Measurements from ENCODE around the gene AKAIN1.

Gene AKAIN1

GRCh38 chr18:5196253-5197031 is 615 bp downstream of the AKAIN1 start:
- H3K36me3 ChIP-seq (ENCODE audit: insufficient read depth, low read length): no peaks in the 10 kb centered on the region
- no peaks in the 10 kb centered on the region for H3K4me1 ChIP-seq (ENCODE audit: control insufficient read depth, insufficient read depth, low read length)
- H3K4me3 ChIP-seq (ENCODE audit: low read length): no peak overlapping the region
- peaks cover 4% of the 10 kb centered on the region for H3K27me3 ChIP-seq (ENCODE audit: control insufficient read depth, insufficient read depth, low read length)
- no peak overlapping the region for H3K4me2 ChIP-seq (ENCODE audit: low read length)
- no peak overlapping the region for H3K9ac ChIP-seq (ENCODE audit: low read depth, low read length)
- H3K9me3 ChIP-seq (replicated peaks; ENCODE audit: low read length): no peaks in the 10 kb centered on the region

GRCh38 chr18:5195656-5196055 is 1.4 kb downstream of the AKAIN1 start:
- H3K36me3 ChIP-seq (ENCODE audit: insufficient read depth, low read length): no peaks in the 10 kb centered on the region
- H3K4me2 ChIP-seq (ENCODE audit: low read length): no peak overlapping the region
- peaks cover 4% of the 10 kb centered on the region for H3K27me3 ChIP-seq (ENCODE audit: control insufficient read depth, insufficient read depth, low read length)
- H3K9me3 ChIP-seq (replicated peaks; ENCODE audit: low read length): no peaks in the 10 kb centered on the region
- no peaks in the 10 kb centered on the region for H3K4me1 ChIP-seq (ENCODE audit: control insufficient read depth, insufficient read depth, low read length)
- no peak overlapping the region for H3K9ac ChIP-seq (ENCODE audit: low read depth, low read length)
- H3K4me3 ChIP-seq (ENCODE audit: low read length): no peak overlapping the region

GRCh38 chr18:5180254-5180653 is 16.8 kb downstream of the AKAIN1 start:
- H3K4me2 ChIP-seq (ENCODE audit: low read length): no peak overlapping the region
- H3K9ac ChIP-seq (ENCODE audit: low read depth, low read length): no peak overlapping the region
- no peak overlapping the region for H3K4me3 ChIP-seq (ENCODE audit: low read length)
- H3K4me1 ChIP-seq (ENCODE audit: control insufficient read depth, insufficient read depth, low read length): no peaks in the 10 kb centered on the region
- no peaks in the 10 kb centered on the region for H3K36me3 ChIP-seq (ENCODE audit: insufficient read depth, low read length)
- peaks cover 5% of the 10 kb centered on the region for H3K9me3 ChIP-seq (replicated peaks; ENCODE audit: low read length)
- no peaks in the 10 kb centered on the region for H3K27me3 ChIP-seq (ENCODE audit: control insufficient read depth, insufficient read depth, low read length)

GRCh38 chr18:5178519-5178918 is 18.5 kb downstream of the AKAIN1 start:
- H3K27me3 ChIP-seq (ENCODE audit: control insufficient read depth, insufficient read depth, low read length): no peaks in the 10 kb centered on the region
- H3K9me3 ChIP-seq (replicated peaks; ENCODE audit: low read length): peaks cover 12% of the 10 kb centered on the region
- no peak overlapping the region for H3K4me3 ChIP-seq (ENCODE audit: low read length)
- no peaks in the 10 kb centered on the region for H3K36me3 ChIP-seq (ENCODE audit: insufficient read depth, low read length)
- H3K4me1 ChIP-seq (ENCODE audit: control insufficient read depth, insufficient read depth, low read length): no peaks in the 10 kb centered on the region
- H3K9ac ChIP-seq (ENCODE audit: low read depth, low read length): no peak overlapping the region
- H3K4me2 ChIP-seq (ENCODE audit: low read length): no peak overlapping the region

GRCh38 chr18:5175378-5175777 is 21.7 kb downstream of the AKAIN1 start:
- no peak overlapping the region for H3K4me2 ChIP-seq (ENCODE audit: low read length)
- no peak overlapping the region for H3K9ac ChIP-seq (ENCODE audit: low read depth, low read length)
- no peaks in the 10 kb centered on the region for H3K36me3 ChIP-seq (ENCODE audit: insufficient read depth, low read length)
- H3K4me3 ChIP-seq (ENCODE audit: low read length): no peak overlapping the region
- H3K27me3 ChIP-seq (ENCODE audit: control insufficient read depth, insufficient read depth, low read length): no peaks in the 10 kb centered on the region
- peaks cover 12% of the 10 kb centered on the region for H3K9me3 ChIP-seq (replicated peaks; ENCODE audit: low read length)
- no peaks in the 10 kb centered on the region for H3K4me1 ChIP-seq (ENCODE audit: control insufficient read depth, insufficient read depth, low read length)

- H3K9me3 ChIP-seq (replicated peaks; ENCODE audit: low read length): peaks cover 7% of the 10 kb centered on the region
- no peaks in the 10 kb centered on the region for H3K27me3 ChIP-seq (ENCODE audit: control insufficient read depth, insufficient read depth, low read length)
- no peak overlapping the region for H3K9ac ChIP-seq (ENCODE audit: low read depth, low read length)
- no peaks in the 10 kb centered on the region for H3K4me1 ChIP-seq (ENCODE audit: control insufficient read depth, insufficient read depth, low read length)
- H3K4me2 ChIP-seq (ENCODE audit: low read length): no peak overlapping the region
- H3K4me3 ChIP-seq (ENCODE audit: low read length): no peak overlapping the region
- no peaks in the 10 kb centered on the region for H3K36me3 ChIP-seq (ENCODE audit: insufficient read depth, low read length)
Observed at GRCh38 chr18:5173646-5174045, 23.4 kb downstream of the AKAIN1 start.

GRCh38 chr18:5173236-5173635 is 23.8 kb downstream of the AKAIN1 start:
- H3K4me1 ChIP-seq (ENCODE audit: control insufficient read depth, insufficient read depth, low read length): no peaks in the 10 kb centered on the region
- no peak overlapping the region for H3K4me3 ChIP-seq (ENCODE audit: low read length)
- H3K4me2 ChIP-seq (ENCODE audit: low read length): no peak overlapping the region
- H3K36me3 ChIP-seq (ENCODE audit: insufficient read depth, low read length): no peaks in the 10 kb centered on the region
- H3K9ac ChIP-seq (ENCODE audit: low read depth, low read length): no peak overlapping the region
- peaks cover 7% of the 10 kb centered on the region for H3K9me3 ChIP-seq (replicated peaks; ENCODE audit: low read length)
- no peaks in the 10 kb centered on the region for H3K27me3 ChIP-seq (ENCODE audit: control insufficient read depth, insufficient read depth, low read length)

GRCh38 chr18:5167831-5168230 is 29.2 kb downstream of the AKAIN1 start:
- no peaks in the 10 kb centered on the region for H3K9me3 ChIP-seq (replicated peaks; ENCODE audit: low read length)
- no peak overlapping the region for H3K9ac ChIP-seq (ENCODE audit: low read depth, low read length)
- no peak overlapping the region for H3K4me2 ChIP-seq (ENCODE audit: low read length)
- no peaks in the 10 kb centered on the region for H3K36me3 ChIP-seq (ENCODE audit: insufficient read depth, low read length)
- H3K4me1 ChIP-seq (ENCODE audit: control insufficient read depth, insufficient read depth, low read length): no peaks in the 10 kb centered on the region
- H3K27me3 ChIP-seq (ENCODE audit: control insufficient read depth, insufficient read depth, low read length): no peaks in the 10 kb centered on the region
- no peak overlapping the region for H3K4me3 ChIP-seq (ENCODE audit: low read length)

- no peak overlapping the region for H3K4me2 ChIP-seq (ENCODE audit: low read length)
- no peak overlapping the region for H3K9ac ChIP-seq (ENCODE audit: low read depth, low read length)
- no peaks in the 10 kb centered on the region for H3K27me3 ChIP-seq (ENCODE audit: control insufficient read depth, insufficient read depth, low read length)
- no peaks in the 10 kb centered on the region for H3K4me1 ChIP-seq (ENCODE audit: control insufficient read depth, insufficient read depth, low read length)
- H3K4me3 ChIP-seq (ENCODE audit: low read length): no peak overlapping the region
- no peaks in the 10 kb centered on the region for H3K36me3 ChIP-seq (ENCODE audit: insufficient read depth, low read length)
- no peaks in the 10 kb centered on the region for H3K9me3 ChIP-seq (replicated peaks; ENCODE audit: low read length)
Observed at GRCh38 chr18:5166606-5167280, 30.3 kb downstream of the AKAIN1 start.

GRCh38 chr18:5164903-5165302 is 32.2 kb downstream of the AKAIN1 start:
- no peak overlapping the region for H3K4me3 ChIP-seq (ENCODE audit: low read length)
- H3K4me1 ChIP-seq (ENCODE audit: control insufficient read depth, insufficient read depth, low read length): no peaks in the 10 kb centered on the region
- no peaks in the 10 kb centered on the region for H3K9me3 ChIP-seq (replicated peaks; ENCODE audit: low read length)
- H3K36me3 ChIP-seq (ENCODE audit: insufficient read depth, low read length): no peaks in the 10 kb centered on the region
- H3K9ac ChIP-seq (ENCODE audit: low read depth, low read length): no peak overlapping the region
- H3K27me3 ChIP-seq (ENCODE audit: control insufficient read depth, insufficient read depth, low read length): no peaks in the 10 kb centered on the region
- H3K4me2 ChIP-seq (ENCODE audit: low read length): no peak overlapping the region

GRCh38 chr18:5162111-5162510 is 34.9 kb downstream of the AKAIN1 start:
- H3K4me2 ChIP-seq (ENCODE audit: low read length): no peak overlapping the region
- no peaks in the 10 kb centered on the region for H3K4me1 ChIP-seq (ENCODE audit: control insufficient read depth, insufficient read depth, low read length)
- no peaks in the 10 kb centered on the region for H3K9me3 ChIP-seq (replicated peaks; ENCODE audit: low read length)
- H3K4me3 ChIP-seq (ENCODE audit: low read length): no peak overlapping the region
- no peaks in the 10 kb centered on the region for H3K27me3 ChIP-seq (ENCODE audit: control insufficient read depth, insufficient read depth, low read length)
- H3K9ac ChIP-seq (ENCODE audit: low read depth, low read length): no peak overlapping the region
- H3K36me3 ChIP-seq (ENCODE audit: insufficient read depth, low read length): no peaks in the 10 kb centered on the region

- no peaks in the 10 kb centered on the region for H3K9me3 ChIP-seq (replicated peaks; ENCODE audit: low read length)
- no peak overlapping the region for H3K9ac ChIP-seq (ENCODE audit: low read depth, low read length)
- H3K36me3 ChIP-seq (ENCODE audit: insufficient read depth, low read length): no peaks in the 10 kb centered on the region
- H3K4me1 ChIP-seq (ENCODE audit: control insufficient read depth, insufficient read depth, low read length): no peaks in the 10 kb centered on the region
- H3K27me3 ChIP-seq (ENCODE audit: control insufficient read depth, insufficient read depth, low read length): no peaks in the 10 kb centered on the region
- no peak overlapping the region for H3K4me2 ChIP-seq (ENCODE audit: low read length)
- H3K4me3 ChIP-seq (ENCODE audit: low read length): no peak overlapping the region
Observed at GRCh38 chr18:5159080-5159479, 38.0 kb downstream of the AKAIN1 start.

All from skeletal muscle satellite cell (primary cell).